ENCODE data around the gene TBCD. TPM values are rescaled to one million over a fixed set of nuclear protein-coding genes. Genes with fewer than 3 reads are reported as not detected.

The TBCD gene
- total RNA-seq, 1 experiment from 2014 or later: 129 TPM

GRCh38 chr17:82960419-82961271 lies 208.8 kb downstream of the TBCD start:
- H3K27ac Mint-ChIP-seq: no peak overlapping the region
- peaks cover 5 to 9% of the 10 kb centered on the region in 2 experiments for H3K4me1 Mint-ChIP-seq
- no peaks in the 10 kb centered on the region for H3K27me3 Mint-ChIP-seq (ENCODE audit: low read depth)

More at GRCh38 chr17:82960419-82961271, 208.8 kb downstream of the TBCD start:
- WGBS (ENCODE audit: extremely low coverage, insufficient read length, low lambda C conversion rate): no CpG with 5 or more reads among the region's 67 CpGs
- H3K9ac ChIP-seq (ENCODE audit: extremely low read depth, insufficient read length, low read length): no peak overlapping the region
- no peak overlapping the region for H3K14ac ChIP-seq (ENCODE audit: insufficient read depth, low read length)
- H3K27me3 ChIP-seq (ENCODE audit: insufficient read depth, low read length): no peaks in the 10 kb centered on the region
- H4K8ac ChIP-seq (replicated peaks; ENCODE audit: insufficient read length, low read depth, low read length): no peak overlapping the region
- no peak overlapping the region for H3K18ac ChIP-seq (ENCODE audit: insufficient read length, low read depth, low read length)
- no peaks in the 10 kb centered on the region for H3K4me1 ChIP-seq (ENCODE audit: insufficient read depth, low read length)
- no peak overlapping the region for H4K5ac ChIP-seq (ENCODE audit: insufficient read length, low read depth, low read length)
- H3K23me2 ChIP-seq (ENCODE audit: insufficient read length, low read depth, low read length, poor library complexity, severe bottlenecking): peaks cover 6% of the 10 kb centered on the region
- H3T11ph ChIP-seq (ENCODE audit: low read length): no peak overlapping the region
- peaks cover 9 to 17% of the 10 kb centered on the region in 2 experiments for H3K9me3 Mint-ChIP-seq
- H3K36me3 Mint-ChIP-seq (ENCODE audit: insufficient read depth in 1 of 3, low read depth in 3 of 3): peaks cover 21 to 28% (median 21%) of the 10 kb centered on the region in 3 experiments
- H2BK20ac ChIP-seq (ENCODE audit: low read depth, low read length, poor library complexity, severe bottlenecking): no peak overlapping the region
- no peak overlapping the region for H2AK5ac ChIP-seq (ENCODE audit: insufficient read length, low read length)
- TF ChIP-seq CTCF (conservative IDR thresholded peaks at IDR 0.05): no peak
- no peak overlapping the region for H2BK15ac ChIP-seq (ENCODE audit: low read depth, low read length)
- peak; percentile 36 for DNase-seq
- H4K20me1 ChIP-seq (ENCODE audit: control insufficient read depth, insufficient read depth, insufficient read length): no peaks in the 10 kb centered on the region
- H3K4ac ChIP-seq (ENCODE audit: low read depth, low read length): no peak overlapping the region
- no peaks in the 10 kb centered on the region for H3K9me3 ChIP-seq (ENCODE audit: control insufficient read depth, low read depth, low read length)
- no peak overlapping the region for H3K4me3 Mint-ChIP-seq
- no peak overlapping the region for H2BK12ac ChIP-seq (ENCODE audit: insufficient read length, low read depth, low read length)
- no peak overlapping the region for H4K91ac ChIP-seq (ENCODE audit: insufficient read length, low read depth, low read length)
- no peak overlapping the region for H2BK120ac ChIP-seq (ENCODE audit: low read depth, low read length, poor library complexity, severe bottlenecking)
- H3K27ac ChIP-seq (ENCODE audit: insufficient read length, low read depth, low read length): no peak overlapping the region
- no peak overlapping the region for H3K23ac ChIP-seq (ENCODE audit: insufficient read length, low read depth, low read length)
- H3K56ac ChIP-seq (ENCODE audit: insufficient read length, low read depth, low read length): no peak overlapping the region
- H3K4me2 ChIP-seq (ENCODE audit: insufficient read depth, insufficient read length, low read length): no peak overlapping the region
- H3K79me1 ChIP-seq (ENCODE audit: insufficient read depth, low read depth, low read length, poor library complexity, severe bottlenecking): no peaks in the 10 kb centered on the region
- no peak overlapping the region for H2BK5ac ChIP-seq (ENCODE audit: insufficient read length, low read length)
- no peaks in the 10 kb centered on the region for H3K79me2 ChIP-seq (ENCODE audit: insufficient read depth, low read length)
- H2AFZ ChIP-seq (ENCODE audit: low read length): no peak overlapping the region
